HL-60 (cell line): ENCODE measurements around the gene TAF4B.

Experiments used
- DNase-seq, 2 experiments: peaks; one replicate each; pipeline ENCODE4 v3.0.0-alpha.2; 2010 to 2020; ENCODE audit warnings: low read depth in 1 of 2, low spot score in 1 of 2
- H3K27ac ChIP-seq: fragments of 250-450 bp; sonication (Bioruptor Pico); replicated peaks from 2 replicates; pipeline ENCODE4 v1.5.1; 2020; ENCODE audit warnings: mild to moderate bottlenecking, moderate library complexity
- H3K27me3 ChIP-seq: fragments of 250-450 bp; sonication (Bioruptor Pico); 2 replicates; pipeline ENCODE4 v1.5.1; 2021; ENCODE audit warnings: mild to moderate bottlenecking, moderate library complexity; ENCODE audit not compliant: insufficient read depth, poor library complexity, severe bottlenecking
- H3K4me3 ChIP-seq: replicated peaks from 2 replicates; pipeline ENCODE4 v1.5.1; 2011; ENCODE audit warnings: mild to moderate bottlenecking, control low read depth, low read length; ENCODE audit not compliant: insufficient read depth
- CTCF ChIP-seq: IDR thresholded peaks from one replicate; pipeline ENCODE4 v1.5.1; 2011; ENCODE audit warnings: low read length, control low read depth, inconsistent platforms; ENCODE audit not compliant: insufficient read depth
- GABPA ChIP-seq: IDR thresholded peaks from 2 replicates; pipeline ENCODE4 v1.6.1; 2012; ENCODE audit warnings: low read depth
- POLR2AphosphoS5 ChIP-seq: IDR thresholded peaks from 2 replicates; pipeline ENCODE4 v1.6.1; 2012; ENCODE audit warnings: low read depth
- REST ChIP-seq: IDR thresholded peaks from 2 replicates; pipeline ENCODE4 v1.6.1; 2012; ENCODE audit warnings: low read depth; ENCODE audit not compliant: insufficient replicate concordance
- SPI1 ChIP-seq: IDR thresholded peaks from 2 replicates; pipeline ENCODE4 v1.6.1; 2012; ENCODE audit warnings: low read depth, mild to moderate bottlenecking, borderline replicate concordance

The TAF4B gene

GRCh38 chr18:26279428-26279827 lies 53.2 kb downstream of the TAF4B start:
- Histone ChIP-seq H3K4me3 (no peak overlapping the region), H3K27me3 (no peaks in the 10 kb centered on the region), H3K27ac (no peak overlapping the region)
- DNase-seq = no peak
- TF ChIP-seq SPI1 = no peak
- TF ChIP-seq POLR2AphosphoS5 = no peak
- TF ChIP-seq CTCF = no peak
- TF ChIP-seq GABPA = no peak
- TF ChIP-seq REST = no peak

GRCh38 chr18:26286008-26286407 lies 59.8 kb downstream of the TAF4B start:
- no peaks in the 10 kb centered on the region for H3K27me3 ChIP-seq
- H3K27ac ChIP-seq = peak overlapping the region; percentile 25; the same call in 1 of the 2 replicates
- DNase-seq = peak in 1 of 2 experiments; percentile 69
- TF ChIP-seq SPI1 (no peak), POLR2AphosphoS5 (peak; percentile 51)
- no peak overlapping the region for H3K4me3 ChIP-seq

GRCh38 chr18:26287644-26288043 lies 61.4 kb downstream of the TAF4B start:
- DNase-seq = no peak
- H3K4me3 ChIP-seq = no peak overlapping the region
- no peaks in the 10 kb centered on the region for H3K27me3 ChIP-seq
- TF ChIP-seq CTCF (no peak), REST (no peak), POLR2AphosphoS5 (no peak), GABPA (no peak), SPI1 (no peak)
- no peak overlapping the region for H3K27ac ChIP-seq

GRCh38 chr18:26290385-26290784 lies 64.1 kb downstream of the TAF4B start:
- H3K4me3 ChIP-seq = no peak overlapping the region
- TF ChIP-seq SPI1 (no peak), POLR2AphosphoS5 (no peak), REST (no peak), GABPA (no peak), CTCF (no peak)
- no peak for DNase-seq
- H3K27ac ChIP-seq = no peak overlapping the region
- no peaks in the 10 kb centered on the region for H3K27me3 ChIP-seq
